Esophagus mucosa (tissue), 1 donor: ENCODE results near the gene TRPC4. TPM values are rescaled to one million over a fixed set of nuclear protein-coding genes. Genes with fewer than 3 reads are reported as not detected.

Experiments
- ATAC-seq: fragments of 200-7000 bp; cut with Tn5 transposase; one replicate; pipeline ENCODE4 v1.9.1; 2020
- total RNA-seq: library from RNA; stranded (reverse); gene quantifications from one replicate; pipeline ENCODE4 v1.2.4, GENCODE V29; 2023
- donor health status: DM: yes; HTN: yes; CAD: no.

Gene TRPC4
- total RNA-seq: not detected

GRCh38 chr13:37869756-37870488 is at the start of gene TRPC4:
TRPC4 (minus strand) TSS chr13:37869772; CDS start chr13:37783333, 86,439 bp downstream.
- peak; percentile 31 for ATAC-seq

- no peak for ATAC-seq
These were observed 49.2 kb upstream of the TRPC4 start for GRCh38 chr13:37918751-37919150.

GRCh38 chr13:37918116-37918714 is 48.6 kb upstream of the TRPC4 start:
- no peak for ATAC-seq

GRCh38 chr13:37914781-37915391 is 45.3 kb upstream of the TRPC4 start:
- no peak for ATAC-seq

GRCh38 chr13:37910790-37911189 is 41.2 kb upstream of the TRPC4 start:
- no peak for ATAC-seq

GRCh38 chr13:37906880-37907279 is 37.3 kb upstream of the TRPC4 start:
- ATAC-seq: no peak

GRCh38 chr13:37905736-37906135 is 36.2 kb upstream of the TRPC4 start:
- no peak for ATAC-seq

- ATAC-seq: no peak
These were observed 30.2 kb upstream of the TRPC4 start for GRCh38 chr13:37899753-37900152.

- no peak for ATAC-seq
These were observed 23.7 kb upstream of the TRPC4 start for GRCh38 chr13:37893321-37893720.

GRCh38 chr13:37889820-37890219 is 20.2 kb upstream of the TRPC4 start:
- no peak for ATAC-seq

GRCh38 chr13:37889102-37889501 is 19.5 kb upstream of the TRPC4 start:
- ATAC-seq: no peak

GRCh38 chr13:37886879-37887278 is 17.3 kb upstream of the TRPC4 start:
- ATAC-seq: no peak

GRCh38 chr13:37884674-37885073 is 15.1 kb upstream of the TRPC4 start:
- ATAC-seq: no peak

GRCh38 chr13:37884026-37884425 is 14.5 kb upstream of the TRPC4 start:
- no peak for ATAC-seq

- no peak for ATAC-seq
These were observed 9.3 kb upstream of the TRPC4 start for GRCh38 chr13:37878921-37879320.

GRCh38 chr13:37878496-37878895 is 8.9 kb upstream of the TRPC4 start:
- no peak for ATAC-seq

- no peak for ATAC-seq
These were observed 1.5 kb upstream of the TRPC4 start for GRCh38 chr13:37870895-37871550.

GRCh38 chr13:37870489-37870845 is 895 bp upstream of the TRPC4 start:
- no peak for ATAC-seq

GRCh38 chr13:37869506-37869755 is 141 bp downstream of the TRPC4 start:
- ATAC-seq: no peak

GRCh38 chr13:37868691-37869505 is 674 bp downstream of the TRPC4 start:
- no peak for ATAC-seq

GRCh38 chr13:37863708-37864107 is 5.9 kb downstream of the TRPC4 start:
- no peak for ATAC-seq

GRCh38 chr13:37835392-37835791 is 34.2 kb downstream of the TRPC4 start:
- ATAC-seq: no peak

GRCh38 chr13:37833411-37833810 is 36.2 kb downstream of the TRPC4 start:
- ATAC-seq: no peak
